Cardiac septum (tissue), 1 donor: ENCODE measurements around the gene ELF1. TPM values are rescaled to one million over a fixed set of nuclear protein-coding genes. Genes with fewer than 3 reads are reported as not detected.
"Not testable (repeated sequence)": the region's sequence is repeated elsewhere in the genome, so short reads cannot be mapped to it uniquely, and the experiment has no call there.

Experiments used
- DNase-seq: peaks from one replicate; pipeline ENCODE4 v3.0.0-alpha.2; 2020; ENCODE audit warnings: low spot score
- intact Hi-C: fragments of 100-400 bp; cut with DNase I; formaldehyde crosslinking; loops from one replicate; pipeline ENCODE4 v1.14.0; 2022
- total RNA-seq: library from RNA; stranded (reverse); fragmentation: NEBNext Ultra II Directional; extraction: Animal tissue kit (Norgen Biotek cat#: 25700); gene quantifications from one replicate; pipeline ENCODE4 v1.2.1, GENCODE V29; 2021
- donor health status: DM: no; HTN: no; CAD: no.

ELF1 gene
- total RNA-seq, 1 donor from 2014 or later, result 36.6 TPM

GRCh38 chr13:40986101-40986856 is 32.8 kb downstream of the ELF1 start:
- intact Hi-C loops, result no loop called here
- no peak for DNase-seq

- intact Hi-C loops, result no loop called here
- no peak for DNase-seq
Observed at GRCh38 chr13:40985381-40986100, 33.6 kb downstream of the ELF1 start.

GRCh38 chr13:40984668-40985366 is 34.3 kb downstream of the ELF1 start:
- no peak for DNase-seq
- intact Hi-C loops, result loop anchor here (5.0 kb wide), 1 partner anchor 77 kb away; the partner anchor contains the start of gene WBP4

- no peak for DNase-seq
- intact Hi-C loops, result loop anchor here (5.0 kb wide), 1 partner anchor 78 kb away; the partner anchor contains the start of gene WBP4
Observed at GRCh38 chr13:40983725-40984667, 35.1 kb downstream of the ELF1 start.

GRCh38 chr13:40983259-40983658 is 35.9 kb downstream of the ELF1 start:
- DNase-seq, result no peak
- intact Hi-C loops, result loop anchor here (5.0 kb wide), 1 partner anchor 79 kb away; the partner anchor contains the start of gene WBP4

GRCh38 chr13:40982772-40983171 is 36.3 kb downstream of the ELF1 start:
- intact Hi-C loops, result loop anchor here (5.0 kb wide), 1 partner anchor 80 kb away; the partner anchor contains the start of gene WBP4
- no peak for DNase-seq

GRCh38 chr13:40981949-40982348 is 37.2 kb downstream of the ELF1 start:
- intact Hi-C loops, result loop anchor here (5.0 kb wide), 1 partner anchor 80 kb away; the partner anchor contains the start of gene WBP4
- no peak for DNase-seq

- intact Hi-C loops, result loop anchor here (5.0 kb wide), 1 partner anchor 81 kb away; the partner anchor contains the start of gene WBP4
- no peak for DNase-seq
Observed at GRCh38 chr13:40981361-40981760, 37.8 kb downstream of the ELF1 start.

- DNase-seq, result no peak
- intact Hi-C loops, result loop anchor here (5.0 kb wide), 1 partner anchor 82 kb away; the partner anchor contains the start of gene WBP4
Observed at GRCh38 chr13:40980461-40980860, 38.7 kb downstream of the ELF1 start.

- DNase-seq, result no peak
- intact Hi-C loops, result loop anchor here (10.0 kb wide), 1 partner anchor 54 kb away; no protein-coding TSS in a partner anchor
Observed at GRCh38 chr13:40979232-40979631, 39.9 kb downstream of the ELF1 start.

- intact Hi-C loops, result loop anchor here (10.0 kb wide), 1 partner anchor 53 kb away; no protein-coding TSS in a partner anchor
- not testable (repeated sequence) for DNase-seq
Observed at GRCh38 chr13:40978109-40978508, 41.0 kb downstream of the ELF1 start.

- DNase-seq, result no peak
- intact Hi-C loops, result loop anchor here (10.0 kb wide), 1 partner anchor 51 kb away; no protein-coding TSS in a partner anchor
Observed at GRCh38 chr13:40975441-40975840, 43.7 kb downstream of the ELF1 start.

GRCh38 chr13:40974460-40975407 is 44.4 kb downstream of the ELF1 start:
- intact Hi-C loops, result loop anchor here (10.0 kb wide), 1 partner anchor 50 kb away; no protein-coding TSS in a partner anchor
- no peak for DNase-seq

- intact Hi-C loops, result loop anchor here (10.0 kb wide), 1 partner anchor 49 kb away; no protein-coding TSS in a partner anchor
- no peak for DNase-seq
Observed at GRCh38 chr13:40973409-40973808, 45.7 kb downstream of the ELF1 start.

GRCh38 chr13:40971321-40971720 is 47.8 kb downstream of the ELF1 start:
- intact Hi-C loops, result loop anchor here (10.0 kb wide), 1 partner anchor 47 kb away; no protein-coding TSS in a partner anchor
- no peak for DNase-seq

GRCh38 chr13:40970803-40971202 is 48.3 kb downstream of the ELF1 start:
- intact Hi-C loops, result loop anchor here (10.0 kb wide), 1 partner anchor 46 kb away; no protein-coding TSS in a partner anchor
- no peak for DNase-seq
